Astrocyte of the spinal cord (primary cell): Measurements from ENCODE around the gene MAML3.

Source experiments
- DNase-seq: peaks from one replicate; pipeline ENCODE4 v3.0.0; 2011; ENCODE audit warnings: low read depth, low spot score
- H3K4me3 ChIP-seq: 2 replicates; pipeline ENCODE4 v1.5.1; 2011; ENCODE audit warnings: low read depth, mild to moderate bottlenecking, low read length, moderate library complexity
- CTCF ChIP-seq: IDR thresholded peaks from 2 replicates; pipeline ENCODE4 v1.5.1; 2012; ENCODE audit warnings: low read depth, mild to moderate bottlenecking, low read length, inconsistent platforms
- in situ Hi-C: cut with HindIII; loops from 2 replicates; pipeline ENCODE4 v1.10.0; 2017; ENCODE audit warnings: low sequenced_read_pairs

MAML3 gene

GRCh38 chr4:139767585-139767984 lies 386.4 kb downstream of the MAML3 start:
- DNase-seq, result no peak
- no peak overlapping the region for H3K4me3 ChIP-seq
- in situ Hi-C loops, result no loop called here
- TF ChIP-seq CTCF, result no peak

- in situ Hi-C loops, result no loop called here
- TF ChIP-seq CTCF, result no peak
Measured at GRCh38 chr4:139767168-139767567, 386.8 kb downstream of the MAML3 start.

GRCh38 chr4:139764686-139765310 lies 389.2 kb downstream of the MAML3 start:
- in situ Hi-C loops, result no loop called here
- H3K4me3 ChIP-seq, result no peak overlapping the region
- TF ChIP-seq CTCF, result no peak

More at GRCh38 chr4:139767168-139767567, 386.8 kb downstream of the MAML3 start:
- no peak overlapping the region for H3K4me3 ChIP-seq
- DNase-seq, result peak; percentile 47

GRCh38 chr4:139764182-139764581 lies 389.8 kb downstream of the MAML3 start:
- no peak overlapping the region for H3K4me3 ChIP-seq
- in situ Hi-C loops, result no loop called here
- DNase-seq, result no peak
- TF ChIP-seq CTCF, result no peak

More at GRCh38 chr4:139764686-139765310, 389.2 kb downstream of the MAML3 start:
- DNase-seq, result no peak

GRCh38 chr4:139763672-139764071 lies 390.3 kb downstream of the MAML3 start:
- in situ Hi-C loops, result no loop called here
- H3K4me3 ChIP-seq, result no peak overlapping the region
- no peak for TF ChIP-seq CTCF
- no peak for DNase-seq

- no peak overlapping the region for H3K4me3 ChIP-seq
- no peak for DNase-seq
- no peak for TF ChIP-seq CTCF
- in situ Hi-C loops, result no loop called here
Measured at GRCh38 chr4:139763205-139763604, 390.8 kb downstream of the MAML3 start.
